Stimulated activated memory B cell treated with anti-CD40 and anti-IgM and Interleukin-4, amounts not matched to agents 10 μg/mL and 1 μg/mL and 100 μg/mL, for 72 hours (primary cell): ENCODE data around the gene TMEM163.
A peak's percentile ranks its signal among the peaks of the same experiment; 100 is the strongest.
"Not testable (repeated sequence)": the region's sequence is repeated elsewhere in the genome, so short reads cannot be mapped to it uniquely, and the experiment has no call there.

ENCODE experiments used
- ATAC-seq: fragments of 150-1000 bp; cut with Tn5 transposase; 2 replicates; pipeline ENCODE4 v1.10.0; 2021
- H3K27ac Mint-ChIP-seq: one replicate; pipeline ENCODE4 v1.8.0; 2022; ENCODE audit warnings: mild to moderate bottlenecking, mixed read lengths
- H3K27me3 Mint-ChIP-seq: one replicate; pipeline ENCODE4 v1.8.0; 2022; ENCODE audit warnings: mixed read lengths
- H3K36me3 Mint-ChIP-seq: one replicate; pipeline ENCODE4 v1.8.0; 2022; ENCODE audit warnings: mixed read lengths
- H3K4me1 Mint-ChIP-seq: one replicate; pipeline ENCODE4 v1.8.0; 2022; ENCODE audit warnings: mixed read lengths
- H3K4me3 Mint-ChIP-seq: one replicate; pipeline ENCODE4 v1.8.0; 2022; ENCODE audit warnings: mild to moderate bottlenecking, moderate library complexity, mixed read lengths
- H3K9me3 Mint-ChIP-seq: one replicate; pipeline ENCODE4 v1.8.0; 2022; ENCODE audit warnings: mixed read lengths

TMEM163 gene

GRCh38 chr2:134736167-134736880 lies 17.5 kb upstream of the TMEM163 start:
- no peaks in the 10 kb centered on the region for H3K36me3 Mint-ChIP-seq
- H3K27ac Mint-ChIP-seq, result peak overlapping the region; percentile 94
- H3K4me1 Mint-ChIP-seq, result peaks cover 77% of the 10 kb centered on the region
- H3K4me3 Mint-ChIP-seq, result no peak overlapping the region
- no peak for ATAC-seq
- no peaks in the 10 kb centered on the region for H3K9me3 Mint-ChIP-seq
- no peaks in the 10 kb centered on the region for H3K27me3 Mint-ChIP-seq

GRCh38 chr2:134728163-134728562 lies 9.4 kb upstream of the TMEM163 start:
- no peaks in the 10 kb centered on the region for H3K9me3 Mint-ChIP-seq
- H3K36me3 Mint-ChIP-seq, result no peaks in the 10 kb centered on the region
- no peaks in the 10 kb centered on the region for H3K4me1 Mint-ChIP-seq
- H3K27ac Mint-ChIP-seq, result no peak overlapping the region
- H3K4me3 Mint-ChIP-seq, result no peak overlapping the region
- no peak for ATAC-seq
- H3K27me3 Mint-ChIP-seq, result no peaks in the 10 kb centered on the region

- Mint-ChIP-seq H3K9me3 (no peaks in the 10 kb centered on the region), H3K4me1 (no peaks in the 10 kb centered on the region), H3K4me3 (no peak overlapping the region), H3K36me3 (no peaks in the 10 kb centered on the region), H3K27ac (no peak overlapping the region), H3K27me3 (no peaks in the 10 kb centered on the region)
- no peak for ATAC-seq
These were observed 8.6 kb upstream of the TMEM163 start for GRCh38 chr2:134727385-134727784.

- Mint-ChIP-seq H3K27ac (no peak overlapping the region), H3K4me3 (no peak overlapping the region), H3K9me3 (no peaks in the 10 kb centered on the region), H3K36me3 (no peaks in the 10 kb centered on the region), H3K27me3 (no peaks in the 10 kb centered on the region), H3K4me1 (no peaks in the 10 kb centered on the region)
- ATAC-seq, result no peak
These were observed 7.8 kb upstream of the TMEM163 start for GRCh38 chr2:134726645-134727044.

- H3K4me1 Mint-ChIP-seq, result peaks cover under 1% of the 10 kb centered on the region
- no peak overlapping the region for H3K4me3 Mint-ChIP-seq
- no peaks in the 10 kb centered on the region for H3K36me3 Mint-ChIP-seq
- no peak for ATAC-seq
- no peak overlapping the region for H3K27ac Mint-ChIP-seq
- no peaks in the 10 kb centered on the region for H3K27me3 Mint-ChIP-seq
- no peaks in the 10 kb centered on the region for H3K9me3 Mint-ChIP-seq
These were observed 7.1 kb upstream of the TMEM163 start for GRCh38 chr2:134725876-134726275.

GRCh38 chr2:134724341-134724740 lies 5.5 kb upstream of the TMEM163 start:
- no peak overlapping the region for H3K27ac Mint-ChIP-seq
- H3K36me3 Mint-ChIP-seq, result no peaks in the 10 kb centered on the region
- H3K4me3 Mint-ChIP-seq, result no peak overlapping the region
- no peak for ATAC-seq
- H3K27me3 Mint-ChIP-seq, result peaks cover 14% of the 10 kb centered on the region
- H3K4me1 Mint-ChIP-seq, result peaks cover 16% of the 10 kb centered on the region
- no peaks in the 10 kb centered on the region for H3K9me3 Mint-ChIP-seq

GRCh38 chr2:134723742-134724141 lies 4.9 kb upstream of the TMEM163 start:
- H3K27me3 Mint-ChIP-seq, result peaks cover 14% of the 10 kb centered on the region
- not testable (repeated sequence) for H3K27ac Mint-ChIP-seq, H3K36me3 Mint-ChIP-seq, H3K4me3 Mint-ChIP-seq, H3K9me3 Mint-ChIP-seq, ATAC-seq
- H3K4me1 Mint-ChIP-seq, result peaks cover 17% of the 10 kb centered on the region

- H3K27ac Mint-ChIP-seq, result no peak overlapping the region
- H3K9me3 Mint-ChIP-seq, result no peaks in the 10 kb centered on the region
- no peaks in the 10 kb centered on the region for H3K36me3 Mint-ChIP-seq
- H3K27me3 Mint-ChIP-seq, result peaks cover 14% of the 10 kb centered on the region
- H3K4me1 Mint-ChIP-seq, result peaks cover 23% of the 10 kb centered on the region
- ATAC-seq, result no peak
- no peak overlapping the region for H3K4me3 Mint-ChIP-seq
These were observed 3.9 kb upstream of the TMEM163 start for GRCh38 chr2:134722728-134723127.

- Mint-ChIP-seq H3K4me3 (no peak overlapping the region), H3K27me3 (peaks cover 14% of the 10 kb centered on the region), H3K27ac (no peak overlapping the region), H3K4me1 (peaks cover 35% of the 10 kb centered on the region), H3K9me3 (no peaks in the 10 kb centered on the region), H3K36me3 (no peaks in the 10 kb centered on the region)
- ATAC-seq, result no peak
These were observed 2.8 kb upstream of the TMEM163 start for GRCh38 chr2:134721596-134721995.

- ATAC-seq, result peak; percentile 60
- Mint-ChIP-seq H3K9me3 (no peaks in the 10 kb centered on the region), H3K27me3 (peaks cover 14% of the 10 kb centered on the region), H3K4me3 (peak overlapping the region; percentile 89), H3K4me1 (peaks cover 63% of the 10 kb centered on the region), H3K27ac (peak overlapping the region; percentile 51), H3K36me3 (no peaks in the 10 kb centered on the region)
These were observed 580 bp downstream of the TMEM163 start for GRCh38 chr2:134718023-134718816.

- Mint-ChIP-seq H3K27me3 (peaks cover 14% of the 10 kb centered on the region), H3K4me1 (peaks cover 69% of the 10 kb centered on the region), H3K36me3 (no peaks in the 10 kb centered on the region), H3K4me3 (peak overlapping the region; percentile 89), H3K27ac (peak overlapping the region; percentile 33), H3K9me3 (no peaks in the 10 kb centered on the region)
- no peak for ATAC-seq
These were observed 1.3 kb downstream of the TMEM163 start for GRCh38 chr2:134717286-134718022.

GRCh38 chr2:134716721-134717243 lies 2.0 kb downstream of the TMEM163 start:
- Mint-ChIP-seq H3K27me3 (peaks cover 14% of the 10 kb centered on the region), H3K4me1 (peaks cover 69% of the 10 kb centered on the region), H3K9me3 (no peaks in the 10 kb centered on the region), H3K4me3 (peak overlapping the region; percentile 89), H3K36me3 (no peaks in the 10 kb centered on the region), H3K27ac (peak overlapping the region; percentile 33)
- ATAC-seq, result no peak

GRCh38 chr2:134715932-134716643 lies 2.7 kb downstream of the TMEM163 start:
- ATAC-seq, result no peak
- Mint-ChIP-seq H3K4me1 (peaks cover 69% of the 10 kb centered on the region), H3K36me3 (no peaks in the 10 kb centered on the region), H3K27ac (peak overlapping the region; percentile 33), H3K9me3 (no peaks in the 10 kb centered on the region), H3K4me3 (no peak overlapping the region), H3K27me3 (peaks cover 14% of the 10 kb centered on the region)

GRCh38 chr2:134714228-134714627 lies 4.6 kb downstream of the TMEM163 start:
- peak; percentile 29 for ATAC-seq
- no peak overlapping the region for H3K27ac Mint-ChIP-seq
- no peaks in the 10 kb centered on the region for H3K9me3 Mint-ChIP-seq
- H3K4me1 Mint-ChIP-seq, result peaks cover 53% of the 10 kb centered on the region
- no peaks in the 10 kb centered on the region for H3K36me3 Mint-ChIP-seq
- no peaks in the 10 kb centered on the region for H3K27me3 Mint-ChIP-seq
- H3K4me3 Mint-ChIP-seq, result no peak overlapping the region

- H3K9me3 Mint-ChIP-seq, result no peaks in the 10 kb centered on the region
- no peak overlapping the region for H3K4me3 Mint-ChIP-seq
- ATAC-seq, result no peak
- no peaks in the 10 kb centered on the region for H3K36me3 Mint-ChIP-seq
- peaks cover 53% of the 10 kb centered on the region for H3K4me1 Mint-ChIP-seq
- H3K27ac Mint-ChIP-seq, result peak overlapping the region; percentile 4
- H3K27me3 Mint-ChIP-seq, result no peaks in the 10 kb centered on the region
These were observed 5.2 kb downstream of the TMEM163 start for GRCh38 chr2:134713606-134714005.
